SU-DHL-6 (cell line): Measurements from ENCODE around the gene TAAR9.
A peak's percentile ranks its signal among the peaks of the same experiment; 100 is the strongest.

Experiments
- H2AFZ ChIP-seq: fragments of 200-600 bp; sonication (generic); 2 replicates; pipeline ENCODE4 v1.6.1; 2014; ENCODE audit warnings: low read depth, mild to moderate bottlenecking, moderate library complexity, mixed read lengths, antibody characterized with exemption, low read length; ENCODE audit not compliant: severe bottlenecking
- H3F3A ChIP-seq: fragments of 200-600 bp; shearing (Covaris generic); 2 replicates; pipeline ENCODE4 v1.6.0; 2016; ENCODE audit warnings: antibody characterized with exemption, mild to moderate bottlenecking; ENCODE audit not compliant: insufficient read depth
- H3K27ac ChIP-seq: fragments of 200-600 bp; sonication (generic); 2 replicates; pipeline ENCODE4 v1.5.1; 2016; ENCODE audit warnings: low read depth, mild to moderate bottlenecking, low read length, moderate library complexity, mixed read lengths
- H3K27me3 ChIP-seq: fragments of 200-600 bp; sonication (generic), shearing (Covaris generic); 2 replicates; pipeline ENCODE4 v1.6.0; 2014; ENCODE audit warnings: mild to moderate bottlenecking, low read length
- H3K36me3 ChIP-seq: fragments of 200-600 bp; sonication (generic); 2 replicates; pipeline ENCODE4 v1.6.1; 2014; ENCODE audit warnings: mild to moderate bottlenecking, low read length, mixed read lengths
- H3K4me2 ChIP-seq: fragments of 300-600, 200-600 bp; shearing (Covaris generic), sonication (generic); 2 replicates; pipeline ENCODE4 v1.6.0; 2014; ENCODE audit warnings: low read length, low read depth, mild to moderate bottlenecking; ENCODE audit not compliant: poor library complexity, severe bottlenecking
- H3K4me3 ChIP-seq: fragments of 200-600 bp; sonication (generic); 2 replicates; pipeline ENCODE4 v1.5.1; 2014; ENCODE audit warnings: antibody characterized with exemption, low read length, mild to moderate bottlenecking, mixed read lengths; ENCODE audit not compliant: insufficient read depth, poor library complexity, severe bottlenecking
- H3K79me2 ChIP-seq: fragments of 200-600 bp; sonication (generic); 2 replicates; pipeline ENCODE4 v1.6.1; 2014; ENCODE audit warnings: mild to moderate bottlenecking, low read length, moderate library complexity; ENCODE audit not compliant: insufficient read depth
- H3K9ac ChIP-seq: fragments of 200-600 bp; sonication (generic); 2 replicates; pipeline ENCODE4 v1.7.0; 2014; ENCODE audit warnings: mild to moderate bottlenecking, low read length
- H3K9me2 ChIP-seq: fragments of 200-600 bp; sonication (generic); replicated peaks from 2 replicates; pipeline ENCODE4 v1.6.1; 2014; ENCODE audit warnings: low read length; ENCODE audit not compliant: insufficient read depth
- H3K9me3 ChIP-seq: fragments of 200-600 bp; sonication (generic); 2 replicates; pipeline ENCODE4 v1.6.1; 2014; ENCODE audit warnings: low read length, mixed read lengths; ENCODE audit not compliant: insufficient read depth
- H4K20me1 ChIP-seq: fragments of 200-600 bp; sonication (generic); 2 replicates; pipeline ENCODE4 v1.6.1; 2014; ENCODE audit warnings: low read depth, mild to moderate bottlenecking, antibody characterized with exemption, low read length, moderate library complexity, mixed read lengths
- CTCF ChIP-seq: fragments of 200-600 bp; sonication (generic); IDR thresholded peaks from one replicate; pipeline ENCODE4 v1.5.1; 2017; ENCODE audit warnings: antibody characterized with exemption, mild to moderate bottlenecking, low read length, moderate library complexity; ENCODE audit not compliant: insufficient read depth, poor library complexity, severe bottlenecking
- EZH2phosphoT487 ChIP-seq: fragments of 200-600 bp; sonication (generic), shearing (Covaris generic); conservative IDR thresholded peaks from 2 replicates; pipeline ENCODE4 v1.6.1; 2018; ENCODE audit warnings: mild to moderate bottlenecking, antibody characterized with exemption, low read length, moderate library complexity, mixed read lengths

TAAR9 gene

GRCh38 chr6:132512638-132513632, 25.1 kb upstream of the TAAR9 start, which contains the start of gene STX7:
STX7 (minus strand) TSS chr6:132513116; CDS start chr6:132503530, 9,586 bp downstream.
- 0 out of 2 replicates have a peak, but pooled peaks cover 7% of the 10 kb centered on the region for H3F3A ChIP-seq
- TF ChIP-seq EZH2phosphoT487 (no peak), CTCF (no peak)
- H3K4me3 ChIP-seq: peak within 1 kb of the TSS; percentile 86
- H3K9ac ChIP-seq: peak within 1 kb of the TSS; percentile 61
- peaks cover 45% of the 10 kb centered on the region for H3K79me2 ChIP-seq
- peak within 1 kb of the TSS; percentile 98 for H3K4me2 ChIP-seq
- H4K20me1 ChIP-seq: no peaks in the 10 kb centered on the region
- peak within 1 kb of the TSS; percentile 79 for H3K27ac ChIP-seq
- no peaks in the 10 kb centered on the region for H3K9me3 ChIP-seq
- peaks cover 10% of the 10 kb centered on the region; the same call in 1 of the 2 replicates for H3K36me3 ChIP-seq
- no peaks in the 10 kb centered on the region for H3K9me2 ChIP-seq
- peak within 1 kb of the TSS; percentile 79 for H2AFZ ChIP-seq
- no peaks in the 10 kb centered on the region for H3K27me3 ChIP-seq

GRCh38 chr6:132513831-132514545, 24.1 kb upstream of the TAAR9 start:
- Histone ChIP-seq H3K4me2 (peak overlapping the region; percentile 98), H3K27ac (no peak overlapping the region), H4K20me1 (no peaks in the 10 kb centered on the region), H3K79me2 (peaks cover 34% of the 10 kb centered on the region), H3K36me3 (peaks cover 5% of the 10 kb centered on the region; the same call in 1 of the 2 replicates), H3K27me3 (no peaks in the 10 kb centered on the region), H3F3A (0 out of 2 replicates have a peak, but pooled peaks cover 7% of the 10 kb centered on the region), H3K9ac (peak overlapping the region; percentile 61; the same call in 1 of the 2 replicates), H3K9me2 (no peaks in the 10 kb centered on the region), H3K9me3 (no peaks in the 10 kb centered on the region), H3K4me3 (peak overlapping the region; percentile 86), H2AFZ (peak overlapping the region; percentile 79)
- TF ChIP-seq CTCF: no peak

DNA sequence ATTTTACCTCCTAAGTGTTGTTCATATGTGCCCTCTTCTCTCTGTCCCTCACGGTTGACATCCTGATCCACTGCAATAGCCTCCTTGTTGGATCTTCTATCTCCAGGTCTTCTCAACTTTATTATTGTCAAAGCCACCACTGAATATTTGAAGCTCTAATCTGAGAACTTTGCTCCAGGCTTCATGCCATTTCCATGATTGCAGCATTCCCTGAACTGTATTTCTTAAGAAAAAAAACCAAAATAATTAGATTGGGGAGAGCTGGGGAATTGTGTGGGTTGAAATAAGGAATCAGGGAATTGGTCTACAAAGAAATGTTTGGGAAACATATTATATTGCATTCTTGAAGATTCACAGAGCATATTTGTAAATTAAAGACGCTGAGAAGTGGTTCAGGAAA, 22.7 kb upstream of the TAAR9 start:
- no peak overlapping the region for H3K9ac ChIP-seq
- H3K9me3 ChIP-seq: no peaks in the 10 kb centered on the region
- H3K79me2 ChIP-seq: peaks cover 22% of the 10 kb centered on the region
- no peak overlapping the region for H3K4me2 ChIP-seq
- no peak for TF ChIP-seq EZH2phosphoT487
- TF ChIP-seq CTCF: no peak
- no peaks in the 10 kb centered on the region for H3K36me3 ChIP-seq
- no peak overlapping the region for H2AFZ ChIP-seq
- H3K27me3 ChIP-seq: no peaks in the 10 kb centered on the region
- 0 out of 2 replicates have a peak, but pooled peaks cover 7% of the 10 kb centered on the region for H3F3A ChIP-seq
- H4K20me1 ChIP-seq: no peaks in the 10 kb centered on the region
- H3K27ac ChIP-seq: no peak overlapping the region
- no peaks in the 10 kb centered on the region for H3K9me2 ChIP-seq
- H3K4me3 ChIP-seq: no peak overlapping the region
